CD4-positive, alpha-beta T cell treated with Interleukin-4 for 4 hours (primary cell): ENCODE data around the gene DPY19L3.
"Not testable (repeated sequence)": the region's sequence is repeated elsewhere in the genome, so short reads cannot be mapped to it uniquely, and the experiment has no call there.

ENCODE experiments used
- DNase-seq: peaks from one replicate; pipeline ENCODE4 v3.0.0-alpha.2; 2020

Gene DPY19L3

DNA sequence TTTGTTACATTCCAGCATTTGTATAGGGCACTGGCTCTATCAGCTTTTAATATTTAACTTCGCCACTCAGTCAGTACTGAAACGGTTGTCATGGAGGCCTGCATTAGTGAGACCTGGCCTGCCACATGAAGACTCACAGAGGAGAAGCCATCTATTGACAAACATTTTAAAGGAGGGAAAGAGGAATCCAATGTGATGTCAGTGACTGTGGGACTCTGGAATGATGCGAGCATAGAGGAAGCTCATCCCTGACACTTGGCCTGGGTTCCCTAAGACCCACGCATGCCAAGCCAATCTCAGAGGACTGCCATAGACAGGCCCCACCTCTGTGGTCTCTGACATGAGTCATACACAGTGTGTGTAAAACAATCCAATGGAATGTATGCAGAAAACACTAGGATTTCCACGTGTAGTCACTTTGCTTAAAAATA is 7.9 kb upstream of the DPY19L3 start:
- DNase-seq = no peak

DNA sequence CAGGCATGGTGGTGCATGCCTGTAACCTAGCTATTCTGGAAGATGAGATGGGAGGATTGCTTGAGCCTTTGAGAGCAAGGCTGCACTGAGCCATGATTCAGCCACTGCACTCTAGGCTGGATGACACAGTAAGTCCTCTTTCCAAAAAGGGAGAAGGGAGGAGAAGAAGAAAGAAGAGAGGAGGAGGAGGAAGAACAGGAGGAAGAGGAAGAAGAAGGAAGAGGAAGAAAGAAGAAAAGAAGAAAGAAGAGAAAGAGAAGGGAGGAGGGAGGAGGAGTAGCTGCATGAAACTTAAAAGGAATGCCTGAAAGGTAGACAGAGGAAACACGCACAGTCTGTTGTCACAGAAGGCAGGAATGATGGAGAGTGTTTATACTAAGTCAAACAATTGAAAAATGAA is 3.6 kb upstream of the DPY19L3 start:
- DNase-seq = no peak

DNA sequence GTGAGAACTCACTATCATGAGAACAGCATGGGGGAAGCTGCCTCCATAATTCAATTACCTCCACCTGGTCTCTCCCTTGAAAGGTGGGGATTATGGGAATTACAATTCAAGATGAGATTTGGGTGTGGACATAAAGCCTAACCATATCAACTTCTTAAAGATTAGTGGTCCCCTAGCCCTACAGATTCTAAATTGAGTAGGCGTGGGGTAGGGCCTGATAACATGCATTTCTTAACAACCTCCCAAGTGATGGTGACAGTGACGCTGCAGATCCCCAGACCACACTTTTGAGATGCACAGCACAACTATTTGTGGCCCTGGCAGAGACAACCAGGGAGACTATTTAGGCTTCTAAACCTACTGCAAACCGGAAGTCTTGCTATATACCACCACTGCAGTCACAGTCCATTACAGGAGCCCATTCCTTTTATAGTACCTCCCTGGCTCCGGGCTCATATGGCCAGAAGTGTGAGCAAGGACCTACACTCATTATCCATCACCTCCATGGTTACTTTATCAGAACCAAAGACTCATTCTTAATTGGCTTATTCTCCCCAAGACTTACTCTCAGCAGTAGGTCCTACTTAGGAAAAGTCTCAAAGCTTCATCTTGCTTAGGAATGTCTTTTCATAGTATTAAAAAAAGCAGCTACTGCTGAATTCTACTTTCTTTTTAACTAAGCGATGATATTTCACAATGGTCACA is 2.1 kb upstream of the DPY19L3 start:
- DNase-seq = no peak

DNA sequence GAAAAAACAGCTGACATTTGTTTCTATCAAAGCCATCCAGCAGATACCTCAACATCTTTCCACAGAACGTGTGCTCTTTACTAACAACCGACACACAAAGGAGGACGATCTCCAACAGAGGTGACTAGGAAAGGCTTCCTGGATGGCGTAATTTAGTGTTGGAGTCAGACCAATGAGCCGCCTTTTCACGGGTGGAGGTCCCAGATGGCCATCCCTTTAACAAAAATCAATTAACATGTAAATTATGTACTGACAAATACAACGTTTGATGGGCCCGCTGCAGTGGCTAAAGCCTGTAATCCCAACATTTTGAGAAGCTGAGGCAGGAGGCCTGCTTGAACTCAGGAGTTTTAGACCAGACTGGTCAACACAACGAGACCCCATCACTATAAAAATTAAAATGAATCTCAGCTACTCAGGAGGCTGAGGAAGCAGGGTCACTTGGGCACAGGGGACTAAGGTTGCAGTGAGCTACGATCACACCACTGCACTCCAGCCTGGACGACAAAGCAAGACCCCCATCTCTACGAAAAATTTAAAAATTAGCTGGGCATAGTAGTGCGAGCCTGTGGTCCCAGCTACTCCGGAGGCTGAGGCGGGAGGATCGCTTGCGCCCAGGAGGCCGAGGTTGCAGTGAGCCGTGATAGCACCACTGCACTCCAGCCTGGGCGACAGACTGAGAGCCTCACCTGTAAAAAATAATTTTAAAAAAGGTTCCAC is 1.2 kb upstream of the DPY19L3 start:
- no peak for DNase-seq

DNA sequence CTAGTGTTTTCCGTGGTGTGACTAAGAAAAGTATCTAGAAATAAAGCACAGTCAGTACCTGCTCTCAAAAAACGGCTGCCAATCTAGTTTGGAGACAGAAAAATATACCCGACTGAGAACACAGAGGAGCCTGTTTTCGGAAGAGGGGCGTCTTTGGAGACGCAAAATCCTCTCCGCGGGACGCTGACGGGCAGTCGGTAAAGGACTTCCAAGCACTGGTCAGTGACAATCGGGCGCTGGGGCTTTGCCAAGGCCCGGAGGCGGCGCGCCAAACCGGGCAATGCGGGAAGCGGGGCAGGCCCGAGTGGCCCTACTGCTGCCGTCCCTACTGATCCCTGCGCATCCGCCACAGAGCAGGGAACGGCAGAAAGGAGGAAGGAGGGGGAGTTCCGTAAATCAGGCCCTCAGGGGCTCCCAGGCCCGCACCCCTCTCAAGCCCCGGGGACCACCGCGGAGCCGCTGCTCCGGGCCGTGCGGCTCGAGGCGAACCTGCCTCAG is 588 bp upstream of the DPY19L3 start:
- no peak for DNase-seq

DNA sequence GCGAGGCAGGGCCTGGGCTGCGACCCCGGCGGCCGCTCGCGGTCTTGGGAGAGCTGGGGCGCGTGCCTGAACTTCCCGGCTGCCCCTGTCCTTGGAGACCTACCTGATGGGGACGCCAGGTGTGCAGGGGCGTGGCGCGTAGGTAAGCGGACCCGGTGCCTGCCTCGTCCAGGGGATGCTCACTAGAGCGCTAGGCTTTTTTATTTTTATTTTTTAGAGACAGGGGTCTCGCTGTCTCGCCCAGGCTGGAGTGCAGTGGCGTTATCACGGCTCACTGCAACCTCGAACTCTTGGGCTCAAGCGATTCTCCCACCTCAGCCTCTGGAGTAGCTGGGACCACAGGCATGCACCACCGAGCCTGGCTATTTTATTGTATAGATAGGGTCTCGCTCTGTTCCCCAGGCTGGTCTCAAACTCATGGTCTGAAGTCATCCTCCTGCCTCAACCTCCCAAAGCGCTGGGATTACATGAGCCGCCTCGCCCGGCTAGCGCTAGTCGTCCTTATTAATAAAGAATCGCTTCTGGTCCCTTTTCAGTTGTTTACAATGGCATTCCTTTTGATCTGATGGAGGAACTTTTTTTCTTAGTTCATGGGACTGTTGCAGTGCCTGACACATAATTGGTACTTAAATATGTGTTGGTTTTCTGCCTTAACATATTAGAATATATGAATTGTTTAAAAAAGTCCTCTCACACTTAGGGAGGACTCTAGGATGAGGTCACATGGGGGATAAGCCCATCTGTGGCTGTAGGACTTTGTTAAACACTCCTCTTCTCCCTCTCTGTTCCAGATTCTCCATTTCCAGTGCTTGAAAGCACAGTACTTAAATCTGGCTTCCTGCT is 812 bp downstream of the DPY19L3 start:
- no peak for DNase-seq

DNA sequence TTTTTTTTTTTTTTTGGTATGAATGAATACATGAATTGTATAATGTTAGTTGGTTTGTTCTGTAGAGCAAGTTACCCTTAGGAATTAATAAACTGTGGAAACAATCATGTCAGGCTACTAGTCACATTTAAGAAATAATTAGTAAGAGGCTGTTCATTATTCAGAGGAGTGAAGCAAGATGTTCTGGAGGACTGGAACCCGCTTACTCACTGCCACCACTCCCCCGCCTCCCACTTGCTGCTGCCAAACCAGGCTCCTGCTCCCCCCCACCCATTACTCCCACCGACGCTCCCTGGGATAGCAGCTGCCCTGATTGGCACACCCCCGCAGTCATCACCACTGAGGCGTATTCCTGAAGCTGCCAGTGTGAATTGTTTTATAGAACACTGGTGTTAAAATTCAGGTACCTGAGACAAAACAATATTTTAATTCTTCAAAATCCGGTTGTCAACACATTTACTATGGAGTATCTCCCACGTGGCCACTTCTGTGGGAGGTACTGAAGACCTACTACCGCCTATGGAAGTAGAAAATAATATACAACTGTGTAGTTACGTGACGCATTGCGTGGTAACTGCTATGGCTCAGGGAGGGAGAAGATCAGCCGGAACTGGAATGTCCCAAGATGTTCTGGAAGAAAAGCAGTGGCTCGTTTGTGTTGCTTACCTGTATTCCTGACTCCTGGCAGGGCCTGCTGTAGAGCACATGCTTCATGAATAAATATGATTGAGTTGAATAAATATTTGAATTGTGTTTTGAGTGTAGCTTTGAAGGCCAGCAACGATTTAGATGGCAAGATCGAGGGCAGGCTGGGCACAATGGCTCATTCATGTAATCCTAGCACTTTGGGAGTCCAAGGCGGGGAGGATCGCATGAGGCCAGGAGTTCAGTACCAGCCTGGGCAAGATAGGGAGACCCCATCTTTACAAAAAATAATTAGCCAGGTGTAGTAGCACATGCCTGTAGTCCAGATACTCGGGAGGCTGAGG is 1.7 kb downstream of the DPY19L3 start:
- DNase-seq = no peak

DNA sequence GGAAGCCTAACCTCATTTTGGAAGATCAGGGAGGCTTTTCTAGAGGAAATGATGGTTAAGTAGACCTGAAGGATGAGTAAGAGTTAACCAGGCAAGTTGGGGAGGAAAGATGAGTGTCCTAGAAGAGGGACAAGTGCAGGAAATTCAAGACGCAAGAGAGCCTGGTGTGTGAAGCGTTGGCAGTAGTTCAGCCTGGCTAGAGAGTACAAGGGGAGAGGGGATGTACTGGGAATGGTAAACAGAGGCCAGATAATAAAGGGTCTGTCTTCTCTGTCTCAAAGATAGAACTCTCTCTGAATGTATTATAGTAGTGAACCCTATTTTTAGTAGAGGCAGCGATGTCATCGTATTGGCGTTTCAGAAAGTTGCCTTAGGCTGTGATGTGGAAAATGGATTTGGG is 9.7 kb downstream of the DPY19L3 start:
- no peak for DNase-seq

DNA sequence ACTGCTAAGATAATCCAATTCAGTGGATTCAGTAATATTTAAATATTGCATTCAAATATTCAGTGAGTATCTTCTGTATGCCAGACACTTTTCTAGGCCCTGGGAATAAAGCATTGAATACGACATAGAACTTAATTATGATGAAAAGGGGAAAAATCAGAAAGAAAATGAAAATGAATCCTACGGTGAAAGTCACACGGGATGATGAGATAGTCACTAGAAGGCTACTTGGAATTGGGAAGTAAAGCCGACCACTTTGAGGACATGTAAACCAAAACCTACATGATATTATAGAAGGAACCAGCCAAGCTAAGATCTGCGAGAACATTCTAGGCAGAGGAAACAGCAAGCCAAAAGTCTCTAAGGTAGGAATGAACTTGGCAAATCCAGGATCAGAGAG is 10.1 kb downstream of the DPY19L3 start:
- no peak for DNase-seq

DNA sequence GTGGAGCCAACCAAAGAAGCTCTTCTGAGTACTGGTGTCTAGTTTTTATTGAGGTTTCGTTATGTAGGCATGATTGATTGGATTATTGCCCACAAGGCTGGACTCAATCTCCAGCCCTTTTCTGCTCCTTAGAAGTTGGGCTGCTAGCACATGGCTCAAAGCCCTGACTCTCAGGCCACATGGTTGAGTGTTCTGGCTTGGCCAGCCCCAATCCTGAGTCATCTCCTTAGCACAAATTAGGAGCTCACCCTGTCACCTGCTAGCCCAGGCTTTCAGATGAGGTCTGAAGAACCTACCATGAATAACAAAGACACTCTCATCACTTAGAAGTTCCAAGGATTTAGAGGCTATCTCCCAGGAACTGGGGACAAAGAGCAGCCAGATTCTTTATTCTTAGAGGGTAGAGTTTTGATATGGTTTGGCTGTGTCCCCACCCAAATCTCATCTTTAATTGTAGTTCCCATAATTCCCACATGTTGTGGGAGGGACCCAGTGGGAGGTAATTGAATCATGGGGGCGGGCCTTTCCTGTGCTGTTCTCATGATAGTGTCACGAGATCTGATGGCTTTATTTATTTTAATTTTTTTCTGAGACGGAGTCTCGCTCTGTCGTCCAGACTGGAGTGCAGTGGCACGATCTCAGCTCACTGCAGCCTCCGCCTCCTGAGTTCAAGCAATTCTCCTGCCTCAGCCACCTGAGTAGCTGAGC is 11.3 kb downstream of the DPY19L3 start:
- DNase-seq = no peak

DNA sequence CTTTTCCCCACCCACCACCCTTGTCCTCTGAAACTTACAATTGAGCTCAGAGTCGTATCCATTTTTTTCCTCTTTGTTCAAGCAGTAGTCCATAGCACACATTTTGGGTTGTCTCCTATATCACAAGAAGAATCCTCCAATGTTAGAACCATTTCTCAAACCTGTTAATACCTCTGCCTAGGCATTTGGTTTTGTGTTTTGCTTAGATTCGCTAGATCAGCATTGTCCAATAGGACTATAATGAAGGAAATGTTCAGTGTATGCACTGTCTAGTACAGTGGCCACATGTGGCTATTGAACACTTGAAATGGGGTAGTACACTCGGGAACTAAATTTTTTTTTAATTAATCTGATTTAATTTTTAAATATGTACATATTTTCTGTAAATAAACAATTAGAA is 12.6 kb downstream of the DPY19L3 start:
- DNase-seq = no peak

DNA sequence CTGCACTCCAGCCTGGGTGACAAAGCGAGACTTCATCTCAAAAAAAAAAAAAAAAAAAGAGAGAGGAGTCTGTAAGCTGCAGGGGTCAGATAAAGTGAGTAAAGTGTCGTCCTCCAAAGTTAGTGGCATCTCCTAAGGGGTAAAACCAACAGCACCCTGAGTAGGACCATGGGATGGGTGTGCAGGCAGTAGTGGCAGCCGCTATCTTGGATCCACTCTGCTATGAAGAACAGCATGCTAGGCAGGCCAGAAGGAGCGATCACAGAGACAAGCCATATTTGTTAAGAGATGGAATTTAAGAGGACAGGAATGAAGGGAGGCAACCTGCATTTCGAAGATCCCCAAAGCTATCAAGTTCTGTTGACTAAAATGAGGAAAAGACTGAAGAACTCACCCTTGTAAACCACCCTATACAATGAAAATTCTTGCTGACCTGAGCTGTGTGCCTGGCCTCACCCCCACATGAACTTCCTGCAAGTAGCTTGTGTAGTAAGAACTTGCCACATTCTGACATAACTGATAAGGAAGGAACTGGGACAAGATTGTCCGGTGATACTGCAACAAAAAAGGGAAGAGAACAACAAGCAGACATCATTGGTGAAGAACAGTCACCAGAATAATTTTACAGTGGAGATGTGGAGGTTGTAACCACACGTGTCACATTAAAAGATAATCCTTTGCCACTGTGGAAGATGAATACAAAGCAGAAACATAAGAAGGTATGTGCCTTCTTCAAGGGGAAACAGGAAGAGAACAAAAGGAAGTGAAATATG is 16.2 kb downstream of the DPY19L3 start:
- DNase-seq = no peak

DNA sequence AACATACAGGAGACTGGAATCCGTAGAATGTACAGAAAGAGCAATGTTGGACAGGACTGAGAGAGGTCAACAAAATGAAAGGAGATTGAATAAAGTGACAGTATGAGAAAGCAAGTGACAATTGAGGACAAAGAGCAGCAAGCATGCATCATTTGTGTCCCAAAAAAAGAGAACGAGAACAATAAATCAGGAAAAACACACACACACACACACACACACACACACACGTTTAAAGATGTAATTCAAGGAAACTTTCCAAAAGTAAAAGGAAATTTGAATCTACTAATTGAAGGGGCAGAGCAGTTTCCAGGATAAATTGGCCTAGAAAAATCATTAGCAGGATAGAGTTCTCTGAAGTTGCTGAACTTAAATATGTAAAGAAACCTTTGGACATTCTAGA is 16.9 kb downstream of the DPY19L3 start:
- no peak for DNase-seq

DNA sequence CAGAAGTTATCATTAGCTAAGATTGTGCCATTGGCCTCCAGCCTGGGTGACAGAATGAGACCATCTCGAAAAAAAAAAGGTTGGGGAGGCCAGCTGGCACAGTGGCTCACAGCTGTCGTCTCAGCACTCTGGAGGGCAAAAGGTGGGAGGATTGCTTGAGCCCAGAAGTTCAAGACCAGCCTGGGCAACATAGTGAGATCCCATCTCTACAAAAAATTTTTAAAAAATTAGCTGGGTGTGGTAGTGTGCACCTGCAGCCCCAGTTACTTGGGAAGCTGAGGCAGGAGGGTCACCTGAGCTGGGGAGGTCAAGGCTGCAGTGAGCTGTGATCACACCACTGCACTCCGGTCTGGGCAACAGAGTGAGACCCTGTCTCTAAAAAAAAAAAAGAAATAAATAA is 18.4 kb downstream of the DPY19L3 start:
- DNase-seq = not testable (repeated sequence)

DNA sequence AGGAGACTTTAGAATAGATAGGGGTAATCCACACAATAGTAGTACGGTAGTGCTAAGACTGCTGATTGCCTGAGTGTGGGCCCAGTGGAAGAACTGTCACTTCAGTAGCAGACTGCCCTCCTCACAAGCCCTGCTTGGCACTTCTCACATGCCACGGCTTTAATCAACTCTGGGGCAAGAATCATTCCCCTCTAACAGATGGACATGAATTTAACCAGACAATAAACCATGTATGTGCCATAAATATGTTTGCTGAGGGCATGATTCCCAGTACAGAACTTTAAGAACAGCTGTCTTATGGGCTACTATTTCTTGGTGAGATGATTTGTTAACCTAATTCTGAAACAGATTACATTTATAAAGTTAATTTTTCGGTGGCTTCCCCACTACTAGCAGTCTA is 22.0 kb downstream of the DPY19L3 start:
- DNase-seq = no peak

DNA sequence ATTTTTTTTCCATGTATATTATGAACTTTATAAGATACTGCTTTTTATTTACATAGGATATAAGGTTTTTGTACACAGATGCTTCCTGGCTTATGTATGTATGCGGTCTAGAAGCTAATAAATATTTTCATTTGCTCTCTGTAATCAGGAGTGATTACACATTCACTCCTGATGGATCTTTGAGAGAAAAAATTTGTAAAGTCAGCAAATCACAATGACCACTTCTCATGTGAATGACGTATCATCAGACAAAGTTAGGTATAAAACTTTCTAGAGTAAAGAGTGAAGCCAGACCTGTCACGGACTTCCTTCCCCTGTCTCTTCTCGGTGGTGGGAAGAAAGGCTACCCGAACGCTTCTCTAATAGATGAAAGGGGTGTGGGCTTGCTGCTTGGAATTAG is 31.1 kb downstream of the DPY19L3 start:
- no peak for DNase-seq

DNA sequence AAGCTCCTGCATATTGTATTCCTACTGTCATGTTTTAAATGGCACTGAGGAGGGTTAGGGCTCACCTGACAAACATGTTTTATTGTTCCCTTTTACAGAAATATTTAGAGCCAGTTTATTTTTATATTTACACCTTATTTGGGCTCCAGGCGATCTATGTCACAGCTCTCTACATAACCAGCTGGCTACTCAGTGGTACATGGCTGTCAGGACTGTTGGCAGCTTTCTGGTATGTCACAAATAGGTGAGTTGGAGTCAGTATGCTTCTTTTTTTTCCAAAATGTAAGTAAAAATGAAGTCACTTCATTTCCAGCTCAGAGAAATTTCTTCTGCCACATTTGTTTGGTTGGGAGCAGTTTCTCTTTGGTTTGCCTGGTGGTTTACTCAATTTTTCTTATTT is 31.5 kb downstream of the DPY19L3 start:
- DNase-seq = no peak

DNA sequence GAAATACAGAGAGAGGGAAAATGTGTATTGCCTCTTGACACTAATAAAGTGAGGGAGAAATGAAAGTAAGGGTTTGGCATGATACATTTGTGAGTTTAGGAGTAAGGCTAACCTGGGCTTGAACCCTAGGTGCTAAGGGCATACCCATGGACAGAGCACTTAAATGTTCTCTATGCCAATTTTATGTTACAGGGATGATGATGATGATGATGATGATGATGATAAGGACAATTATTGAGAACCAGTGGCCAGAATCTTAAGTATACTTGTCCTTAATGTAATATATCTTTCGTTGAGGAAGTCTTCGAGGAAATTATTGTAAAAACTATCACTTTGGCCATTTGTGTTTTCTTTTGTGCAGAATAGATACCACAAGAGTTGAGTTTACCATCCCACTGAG is 33.2 kb downstream of the DPY19L3 start:
- DNase-seq = no peak

DNA sequence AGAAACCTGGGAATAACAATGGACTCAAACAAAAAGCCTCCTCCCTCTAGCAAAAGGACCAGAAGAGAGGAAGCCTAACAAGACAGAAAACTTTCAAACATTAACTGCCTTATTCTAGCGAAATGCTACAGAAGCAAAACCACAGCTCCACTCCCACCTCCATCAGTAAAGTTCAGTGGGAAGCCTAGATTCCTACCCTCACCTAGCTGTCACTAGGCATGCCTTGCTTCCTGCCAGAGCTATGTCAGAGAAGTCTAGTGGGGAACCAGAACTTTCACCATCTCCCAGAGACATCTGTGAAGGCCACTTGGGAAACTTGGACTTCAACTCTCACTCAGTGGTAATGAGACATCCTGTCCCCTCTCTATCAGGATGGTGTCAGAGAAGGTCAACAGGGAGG is 37.1 kb downstream of the DPY19L3 start:
- DNase-seq = no peak

DNA sequence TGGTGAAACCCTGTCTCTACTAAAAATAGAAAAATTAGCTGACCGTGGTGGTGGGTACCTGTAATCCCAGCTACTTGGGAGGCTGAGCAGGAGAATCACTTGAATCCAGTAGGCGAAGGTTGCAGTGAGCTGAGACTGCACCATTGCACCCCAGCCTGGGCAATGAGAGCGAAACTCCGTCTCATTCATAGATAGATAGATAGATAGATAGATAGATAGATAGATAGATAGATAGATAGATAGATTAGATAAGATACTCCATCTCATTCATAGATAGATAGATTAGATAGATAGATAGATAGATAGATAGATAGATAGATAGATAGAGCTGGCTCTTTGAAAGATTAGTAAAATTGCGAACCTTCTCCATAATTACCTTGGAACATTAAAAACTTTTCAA is 42.0 kb downstream of the DPY19L3 start:
- not testable (repeated sequence) for DNase-seq

DNA sequence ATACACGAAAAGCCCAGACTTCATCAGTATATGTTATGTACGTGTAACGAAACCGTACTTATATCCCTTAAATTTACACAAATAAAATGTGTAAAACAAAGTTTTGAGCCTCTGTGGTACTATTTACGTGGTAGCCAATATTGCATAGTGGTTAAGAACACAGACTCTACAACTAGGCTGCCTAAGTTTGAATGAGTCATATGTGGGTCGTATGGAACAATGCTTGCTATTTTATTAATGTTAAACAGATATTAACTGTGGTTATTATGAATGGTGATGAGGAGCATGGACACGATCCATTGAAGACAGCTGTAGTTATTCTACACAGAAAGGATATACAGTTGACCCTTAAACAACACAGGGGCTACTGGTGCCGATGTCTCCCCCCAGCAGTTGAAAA is 42.5 kb downstream of the DPY19L3 start:
- DNase-seq = no peak
